ENCODE results near the gene SLC9A9. TPM values are rescaled to one million over a fixed set of nuclear protein-coding genes. Genes with fewer than 3 reads are reported as not detected.

Gene SLC9A9
- total and polyA plus RNA-seq, 9 of the 15 experiments (the other 6 are each of a cell fraction or from before 2014, with no cell fraction given), result 0.03 to 0.13 TPM; not detected in 7

DNA sequence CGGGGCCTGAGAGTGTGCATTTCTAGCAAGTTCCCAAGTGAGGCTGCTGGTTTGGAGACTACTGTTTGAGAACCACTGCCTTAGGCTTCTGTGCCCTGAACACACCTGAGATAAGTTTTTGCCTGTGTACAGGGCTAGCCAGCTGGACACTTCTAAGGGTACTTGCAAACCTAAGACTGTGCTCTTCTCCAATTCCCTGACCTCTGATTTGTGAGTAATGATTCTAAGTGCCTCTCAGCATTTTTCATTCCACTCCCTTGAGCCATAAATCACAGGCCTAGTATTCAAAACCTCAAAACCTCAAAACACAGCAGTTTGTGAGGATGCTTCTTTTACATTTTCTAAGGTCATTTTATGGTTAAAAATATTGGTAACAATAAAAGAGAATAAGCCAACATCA, 580.3 kb downstream of the SLC9A9 start:
- H3K27ac ChIP-seq (ENCODE audit: extremely low read depth, low read depth, low read length), result no peak overlapping the region
- no peaks in the 10 kb centered on the region for H3K9me3 ChIP-seq (replicated peaks; ENCODE audit: control insufficient read depth, insufficient read depth, low read depth, low read length)
- BruUV-seq (replicated peaks), result no TSS peak
- intact Hi-C loops (cut with micrococcal nuclease), result no loop called here
- H3K36me3 ChIP-seq (ENCODE audit: control insufficient read depth, insufficient read depth, low read length), result no peaks in the 10 kb centered on the region
- no peaks in the 10 kb centered on the region for H3K9me1 ChIP-seq (ENCODE audit: control insufficient read depth, insufficient read depth, low read length)
- FAIRE-seq (no peak), ATAC-seq (no peak; the same call in 2 of the 3 replicates), DNase-seq (ENCODE audit: extremely low read depth in 1 of 4, low spot score in 3 of 4) (no peak)
- no peak overlapping the region; the same call in 1 of the 2 replicates for H2AFZ ChIP-seq (ENCODE audit: low read depth, low read length)
- POLR2A ChIA-PET, result interaction anchor here (1.0 kb wide), 1 partner anchor 19 kb away, joined by 3 read pairs; no protein-coding TSS in a partner anchor
- H4K20me1 ChIP-seq (replicated peaks; ENCODE audit: control insufficient read depth, insufficient read depth, low read length), result no peaks in the 10 kb centered on the region
- no peak overlapping the region for H3K4me2 ChIP-seq (ENCODE audit: insufficient read depth, low read length)
- in situ Hi-C loops (cut with MboI), result no loop called here
- H3K4me1 ChIP-seq (replicated peaks in 1 of 2; ENCODE audit: control insufficient read depth in 2 of 2, insufficient read depth in 2 of 2, low read length in 2 of 2), result no peaks in the 10 kb centered on the region; a peak in 1 of 5 replicates
- no peaks in the 10 kb centered on the region for H3K27me3 ChIP-seq (ENCODE audit: control insufficient read depth in 2 of 2, insufficient read depth in 2 of 2, low read length in 2 of 2)
- no peak overlapping the region for H3K4me3 ChIP-seq
- H3K79me2 ChIP-seq (ENCODE audit: control insufficient read depth, insufficient read depth, low read length), result no peaks in the 10 kb centered on the region
- H3K9ac ChIP-seq (ENCODE audit: insufficient read depth in 1 of 2, low read depth in 2 of 2, low read length in 2 of 2), result no peak overlapping the region
- CTCF ChIA-PET (ENCODE audit: low intra/inter-chr PET ratio), result no interaction called here
- 90% methylated on average over 1 of the region's 1 CpG for WGBS (ENCODE audit: insufficient coverage, low coverage, missing lambda C conversion rate)
- no peak for TF ChIP-seq DDX20 (tag; IDR thresholded peaks at IDR 0.05; ENCODE audit: low read depth)
- no peak for TF ChIP-seq ZNF668 (CRISPR knock-in tag; IDR thresholded peaks at IDR 0.05)
- TF ChIP-seq FOXK2 (conservative IDR thresholded peaks at IDR 0.05 in 1 of 2, IDR thresholded peaks at IDR 0.05 in 1 of 2; ENCODE audit: low read depth in 2 of 2), result no peak
- no peak for TF ChIP-seq BHLHE40 (IDR thresholded peaks at IDR 0.05; ENCODE audit: low read length)
- no peak for TF ChIP-seq CHCHD3 (CRISPR knock-in tag; IDR thresholded peaks at IDR 0.05)
- no peak for TF ChIP-seq TOE1 (IDR thresholded peaks at IDR 0.05; ENCODE audit: borderline replicate concordance)
- no peak for TF ChIP-seq TOE1 (CRISPR knock-in tag; IDR thresholded peaks at IDR 0.05; ENCODE audit: borderline replicate concordance, low read depth)
- no peak for TF ChIP-seq ZNF3 (CRISPR knock-in tag; IDR thresholded peaks at IDR 0.05)
- TF ChIP-seq SMARCA5 (IDR thresholded peaks at IDR 0.05), result no peak
- TF ChIP-seq, protein P1, sequence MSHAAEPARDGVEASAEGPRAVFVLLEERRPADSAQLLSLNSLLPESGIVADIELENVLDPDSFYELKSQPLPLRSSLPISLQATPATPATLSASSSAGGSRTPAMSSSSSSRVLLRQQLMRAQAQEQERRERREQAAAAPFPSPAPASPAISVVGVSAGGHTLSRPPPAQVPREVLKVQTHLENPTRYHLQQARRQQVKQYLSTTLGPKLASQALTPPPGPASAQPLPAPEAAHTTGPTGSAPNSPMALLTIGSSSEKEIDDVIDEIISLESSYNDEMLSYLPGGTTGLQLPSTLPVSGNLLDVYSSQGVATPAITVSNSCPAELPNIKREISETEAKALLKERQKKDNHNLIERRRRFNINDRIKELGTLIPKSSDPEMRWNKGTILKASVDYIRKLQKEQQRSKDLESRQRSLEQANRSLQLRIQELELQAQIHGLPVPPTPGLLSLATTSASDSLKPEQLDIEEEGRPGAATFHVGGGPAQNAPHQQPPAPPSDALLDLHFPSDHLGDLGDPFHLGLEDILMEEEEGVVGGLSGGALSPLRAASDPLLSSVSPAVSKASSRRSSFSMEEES (CRISPR knock-in tag; IDR thresholded peaks at IDR 0.05), result no peak
- TF ChIP-seq WHSC1 (IDR thresholded peaks at IDR 0.05; ENCODE audit: low read length), result no peak
- TF ChIP-seq, protein P2, sequence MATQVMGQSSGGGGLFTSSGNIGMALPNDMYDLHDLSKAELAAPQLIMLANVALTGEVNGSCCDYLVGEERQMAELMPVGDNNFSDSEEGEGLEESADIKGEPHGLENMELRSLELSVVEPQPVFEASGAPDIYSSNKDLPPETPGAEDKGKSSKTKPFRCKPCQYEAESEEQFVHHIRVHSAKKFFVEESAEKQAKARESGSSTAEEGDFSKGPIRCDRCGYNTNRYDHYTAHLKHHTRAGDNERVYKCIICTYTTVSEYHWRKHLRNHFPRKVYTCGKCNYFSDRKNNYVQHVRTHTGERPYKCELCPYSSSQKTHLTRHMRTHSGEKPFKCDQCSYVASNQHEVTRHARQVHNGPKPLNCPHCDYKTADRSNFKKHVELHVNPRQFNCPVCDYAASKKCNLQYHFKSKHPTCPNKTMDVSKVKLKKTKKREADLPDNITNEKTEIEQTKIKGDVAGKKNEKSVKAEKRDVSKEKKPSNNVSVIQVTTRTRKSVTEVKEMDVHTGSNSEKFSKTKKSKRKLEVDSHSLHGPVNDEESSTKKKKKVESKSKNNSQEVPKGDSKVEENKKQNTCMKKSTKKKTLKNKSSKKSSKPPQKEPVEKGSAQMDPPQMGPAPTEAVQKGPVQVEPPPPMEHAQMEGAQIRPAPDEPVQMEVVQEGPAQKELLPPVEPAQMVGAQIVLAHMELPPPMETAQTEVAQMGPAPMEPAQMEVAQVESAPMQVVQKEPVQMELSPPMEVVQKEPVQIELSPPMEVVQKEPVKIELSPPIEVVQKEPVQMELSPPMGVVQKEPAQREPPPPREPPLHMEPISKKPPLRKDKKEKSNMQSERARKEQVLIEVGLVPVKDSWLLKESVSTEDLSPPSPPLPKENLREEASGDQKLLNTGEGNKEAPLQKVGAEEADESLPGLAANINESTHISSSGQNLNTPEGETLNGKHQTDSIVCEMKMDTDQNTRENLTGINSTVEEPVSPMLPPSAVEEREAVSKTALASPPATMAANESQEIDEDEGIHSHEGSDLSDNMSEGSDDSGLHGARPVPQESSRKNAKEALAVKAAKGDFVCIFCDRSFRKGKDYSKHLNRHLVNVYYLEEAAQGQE (IDR thresholded peaks at IDR 0.05; ENCODE audit: borderline replicate concordance), result no peak
- TF ChIP-seq, protein P2 (CRISPR knock-in tag; IDR thresholded peaks at IDR 0.05; ENCODE audit: low read depth), result no peak
- TF ChIP-seq ERF (CRISPR knock-in tag; IDR thresholded peaks at IDR 0.05), result no peak
- no peak for TF ChIP-seq MBD2 (IDR thresholded peaks at IDR 0.05; ENCODE audit: borderline replicate concordance, low read depth)
- TF ChIP-seq ZNF174 (CRISPR knock-in tag; IDR thresholded peaks at IDR 0.05), result no peak
